Measurements from ENCODE around the gene KIAA0232.

The KIAA0232 gene

GRCh38 chr4:6782147-6782845, at the start of gene KIAA0232:
KIAA0232 (plus strand) TSS chr4:6782727; CDS start chr4:6824454, 41,727 bp downstream.
- DNase-seq = peak; percentile 92

GRCh38 chr4:6733358-6734164, 49.0 kb upstream of the KIAA0232 start:
- no peak for DNase-seq

GRCh38 chr4:6734165-6734786, 48.3 kb upstream of the KIAA0232 start:
- no peak for DNase-seq

GRCh38 chr4:6739920-6740319, 42.6 kb upstream of the KIAA0232 start:
- no peak for DNase-seq

- DNase-seq = no peak
These were observed 42.2 kb upstream of the KIAA0232 start for GRCh38 chr4:6740347-6740746.

GRCh38 chr4:6742507-6742906, 40.0 kb upstream of the KIAA0232 start:
- no peak for DNase-seq

- no peak for DNase-seq
These were observed 39.5 kb upstream of the KIAA0232 start for GRCh38 chr4:6742989-6743388.

GRCh38 chr4:6746721-6747293, 35.7 kb upstream of the KIAA0232 start:
- DNase-seq = no peak

- no peak for DNase-seq
These were observed 35.1 kb upstream of the KIAA0232 start for GRCh38 chr4:6747294-6748051.

- no peak for DNase-seq
These were observed 34.2 kb upstream of the KIAA0232 start for GRCh38 chr4:6748286-6748685.

GRCh38 chr4:6749340-6750171, 33.0 kb upstream of the KIAA0232 start:
- DNase-seq = no peak

GRCh38 chr4:6750286-6751221, 32.0 kb upstream of the KIAA0232 start:
- DNase-seq = no peak

GRCh38 chr4:6751611-6752485, 30.7 kb upstream of the KIAA0232 start:
- DNase-seq = no peak

GRCh38 chr4:6752486-6752829, 30.1 kb upstream of the KIAA0232 start:
- no peak for DNase-seq

- DNase-seq = no peak
These were observed 29.4 kb upstream of the KIAA0232 start for GRCh38 chr4:6753103-6753560.

GRCh38 chr4:6753891-6754290, 28.6 kb upstream of the KIAA0232 start:
- DNase-seq = no peak

- DNase-seq = no peak
These were observed 27.9 kb upstream of the KIAA0232 start for GRCh38 chr4:6754481-6755087.

- DNase-seq = no peak
These were observed 27.3 kb upstream of the KIAA0232 start for GRCh38 chr4:6755088-6755753.
